Measurements from ENCODE around the gene KRTAP4-8.
"Not testable (repeated sequence)": the region's sequence is repeated elsewhere in the genome, so short reads cannot be mapped to it uniquely, and the experiment has no call there.

Gene KRTAP4-8

GRCh38 chr17:41058741-41059140, 39.2 kb downstream of the KRTAP4-8 start:
- no peak overlapping the region for H3K4me3 ChIP-seq (ENCODE audit: low read length)
- TF ChIP-seq CTCF (conservative IDR thresholded peaks at IDR 0.05; ENCODE audit: low read depth, low read length): no peak
- no peak for DNase-seq (ENCODE audit: low read depth)

- H3K4me3 ChIP-seq (ENCODE audit: low read length): no peak overlapping the region
- no peak for DNase-seq (ENCODE audit: low read depth)
- no peak for TF ChIP-seq CTCF (conservative IDR thresholded peaks at IDR 0.05; ENCODE audit: low read depth, low read length)
These were observed 40.4 kb downstream of the KRTAP4-8 start for GRCh38 chr17:41057547-41057946.

- not testable (repeated sequence) for H3K4me3 ChIP-seq (ENCODE audit: low read length); DNase-seq (ENCODE audit: low read depth)
These were observed 42.8 kb downstream of the KRTAP4-8 start, which contains the start of gene KRTAP2-2 for GRCh38 chr17:41055130-41055529. Gene KRTAP2-2, minus strand, starts transcription at chr17:41055230. Its CDS starts 19 bp downstream, at chr17:41055211.

GRCh38 chr17:41054556-41054955, 43.4 kb downstream of the KRTAP4-8 start:
- not testable (repeated sequence) for DNase-seq (ENCODE audit: low read depth); H3K4me3 ChIP-seq (ENCODE audit: low read length)

GRCh38 chr17:41054025-41054424, 43.9 kb downstream of the KRTAP4-8 start:
- no peak for DNase-seq (ENCODE audit: low read depth)
- no peak for TF ChIP-seq CTCF (conservative IDR thresholded peaks at IDR 0.05; ENCODE audit: low read depth, low read length)
- no peak overlapping the region for H3K4me3 ChIP-seq (ENCODE audit: low read length)

- no peak overlapping the region for H3K4me3 ChIP-seq (ENCODE audit: low read length)
- TF ChIP-seq CTCF (conservative IDR thresholded peaks at IDR 0.05; ENCODE audit: low read depth, low read length): no peak
- no peak for DNase-seq (ENCODE audit: low read depth)
These were observed 45.4 kb downstream of the KRTAP4-8 start for GRCh38 chr17:41052566-41052965.

GRCh38 chr17:41049110-41049509, 48.8 kb downstream of the KRTAP4-8 start:
- DNase-seq (ENCODE audit: low read depth): no peak
- H3K4me3 ChIP-seq (ENCODE audit: low read length): no peak overlapping the region
- no peak for TF ChIP-seq CTCF (conservative IDR thresholded peaks at IDR 0.05; ENCODE audit: low read depth, low read length)

- no peak for DNase-seq (ENCODE audit: low read depth)
- no peak for TF ChIP-seq CTCF (conservative IDR thresholded peaks at IDR 0.05; ENCODE audit: low read depth, low read length)
- H3K4me3 ChIP-seq (ENCODE audit: low read length): no peak overlapping the region
These were observed 49.5 kb downstream of the KRTAP4-8 start for GRCh38 chr17:41048441-41048840.
